K562 (cell line): Measurements from ENCODE around the gene NUCKS1.

Experiments
- NR2C2 ChIP-seq, 2 experiments: fragments of 200-800 bp in 1 of 2; sonication (Bioruptor generic) in 1 of 2; sonication (generic) in 1 of 2; formaldehyde crosslinking in 1 of 2; IDR thresholded peaks; 2 replicates each; pipeline versions ENCODE4 v1.6.1 to v1.8.0; 2016 to 2022; ENCODE audit warnings: mild to moderate bottlenecking in 1 of 2, missing compliant biosample characterization in 1 of 2, missing genetic modification characterization in 1 of 2, missing genetic modification reagents in 1 of 2
- POLR2A ChIP-seq: fragments of 450-650 bp; conservative IDR thresholded peaks from 2 replicates; pipeline ENCODE4 v1.6.1; 2016
- TCF7L2 ChIP-seq: fragments of 150-350 bp; IDR thresholded peaks from 2 replicates; pipeline ENCODE4 v1.6.1; 2016; ENCODE audit warnings: low read depth, mild to moderate bottlenecking, low read length, moderate library complexity

GRCh38 chr1:205726619-205727125 lies 23.3 kb downstream of the NUCKS1 start:
- TF ChIP-seq POLR2A (no peak), NR2C2 (CRISPR knock-in tag; IDR thresholded peaks at IDR 0.05) (no peak), NR2C2 (tag; IDR thresholded peaks at IDR 0.05) (no peak), TCF7L2 (no peak)
